SK-N-SH (cell line): ENCODE data around the gene LSM2.

Experiments used
- CTCF ChIP-seq: fragments of 200-600 bp; sonication (generic); IDR thresholded peaks from 2 replicates; pipeline ENCODE4 v1.6.1; 2017; ENCODE audit warnings: antibody characterized with exemption, mild to moderate bottlenecking, moderate library complexity
- EP300 ChIP-seq, 2 experiments: IDR thresholded peaks; 2 replicates each; pipeline versions ENCODE4 v1.4.0 to v1.6.1; 2012; ENCODE audit warnings: borderline replicate concordance in 1 of 2, low read depth in 1 of 2, low read length in 1 of 2
- FOXM1 ChIP-seq: IDR thresholded peaks from 2 replicates; pipeline ENCODE4 v1.4.0; 2012; ENCODE audit warnings: low read depth, mild to moderate bottlenecking
- GABPA ChIP-seq: IDR thresholded peaks from 2 replicates; pipeline ENCODE4 v1.4.0; 2012; ENCODE audit warnings: low read depth, mild to moderate bottlenecking
- GATA2 ChIP-seq: sonication (generic); formaldehyde crosslinking; IDR thresholded peaks from 2 replicates; pipeline ENCODE4 v1.5.0; 2020; ENCODE audit warnings: mild to moderate bottlenecking, missing genetic modification reagents
- IRF3 ChIP-seq: fragments of 150-350 bp; IDR thresholded peaks from 2 replicates; pipeline ENCODE4 v1.6.1; 2016; ENCODE audit warnings: mild to moderate bottlenecking, low read depth, low read length
- JUND ChIP-seq: IDR thresholded peaks from 2 replicates; pipeline ENCODE4 v1.4.0; 2012
- MAX ChIP-seq: IDR thresholded peaks from 2 replicates; pipeline ENCODE4 v1.4.0; 2012; ENCODE audit warnings: low read depth
- NRF1 ChIP-seq: IDR thresholded peaks from 2 replicates; pipeline ENCODE4 v1.6.1; 2012; ENCODE audit warnings: low read depth, mild to moderate bottlenecking, low read length
- POLR2AphosphoS5 ChIP-seq: IDR thresholded peaks from 2 replicates; pipeline ENCODE4 v1.6.1; 2012; ENCODE audit warnings: low read depth, low read length
- RCOR1 ChIP-seq: fragments of 150-350 bp; IDR thresholded peaks from 2 replicates; pipeline ENCODE4 v1.6.1; 2017; ENCODE audit warnings: antibody characterized with exemption, low read length
- REST ChIP-seq: IDR thresholded peaks from 2 replicates; pipeline ENCODE4 v1.6.1; 2012; ENCODE audit warnings: mild to moderate bottlenecking, low read depth, low read length, moderate library complexity
- TEAD4 ChIP-seq: IDR thresholded peaks from 2 replicates; pipeline ENCODE4 v1.4.0; 2012; ENCODE audit warnings: mild to moderate bottlenecking, borderline replicate concordance; ENCODE audit not compliant: insufficient read depth
- USF2 ChIP-seq: fragments of 150-350 bp; IDR thresholded peaks from 2 replicates; pipeline ENCODE4 v1.6.1; 2017; ENCODE audit warnings: antibody characterized with exemption, low read length, low read depth, borderline replicate concordance

DNA sequence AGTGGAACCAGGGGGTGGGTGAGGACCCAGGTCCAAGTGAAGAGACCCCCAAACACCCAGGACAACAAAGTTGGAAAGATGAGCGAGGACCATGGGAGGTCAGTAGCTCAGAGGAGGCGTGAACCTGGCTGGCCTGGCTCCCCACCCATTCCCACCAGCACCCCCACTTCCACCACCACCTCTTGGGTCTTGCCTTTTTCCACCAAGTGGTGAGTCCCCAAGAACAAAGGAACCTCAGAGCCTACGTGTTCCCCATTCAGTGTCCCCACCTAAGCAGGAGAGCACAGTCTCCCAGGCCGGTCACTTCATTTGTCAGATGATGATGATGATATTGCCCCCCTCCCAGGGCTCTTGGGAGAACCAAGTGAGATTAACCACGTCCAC is 29.1 kb downstream of the LSM2 start:
- TF ChIP-seq USF2 (no peak), REST (no peak), MAX (no peak), CTCF (no peak), RCOR1 (no peak), EP300 (IDR thresholded peaks at IDR 0.05; ENCODE audit: borderline replicate concordance in 1 of 2, low read depth in 1 of 2, low read length in 1 of 2) (no peak), IRF3 (no peak), TEAD4 (no peak), JUND (no peak), GATA2 (CRISPR knock-in tag) (no peak), NRF1 (no peak), GABPA (no peak), POLR2AphosphoS5 (no peak), FOXM1 (no peak)
